Measurements from ENCODE around the gene TCHHL1.

TCHHL1 gene

GRCh38 chr1:152036267-152037216, 52.3 kb downstream of the TCHHL1 start, which contains the start of gene S100A11:
S100A11 (minus strand) TSS chr1:152037004; CDS start chr1:152036915, 89 bp downstream.
- DNase-seq: peak; percentile 72 to 73

DNA sequence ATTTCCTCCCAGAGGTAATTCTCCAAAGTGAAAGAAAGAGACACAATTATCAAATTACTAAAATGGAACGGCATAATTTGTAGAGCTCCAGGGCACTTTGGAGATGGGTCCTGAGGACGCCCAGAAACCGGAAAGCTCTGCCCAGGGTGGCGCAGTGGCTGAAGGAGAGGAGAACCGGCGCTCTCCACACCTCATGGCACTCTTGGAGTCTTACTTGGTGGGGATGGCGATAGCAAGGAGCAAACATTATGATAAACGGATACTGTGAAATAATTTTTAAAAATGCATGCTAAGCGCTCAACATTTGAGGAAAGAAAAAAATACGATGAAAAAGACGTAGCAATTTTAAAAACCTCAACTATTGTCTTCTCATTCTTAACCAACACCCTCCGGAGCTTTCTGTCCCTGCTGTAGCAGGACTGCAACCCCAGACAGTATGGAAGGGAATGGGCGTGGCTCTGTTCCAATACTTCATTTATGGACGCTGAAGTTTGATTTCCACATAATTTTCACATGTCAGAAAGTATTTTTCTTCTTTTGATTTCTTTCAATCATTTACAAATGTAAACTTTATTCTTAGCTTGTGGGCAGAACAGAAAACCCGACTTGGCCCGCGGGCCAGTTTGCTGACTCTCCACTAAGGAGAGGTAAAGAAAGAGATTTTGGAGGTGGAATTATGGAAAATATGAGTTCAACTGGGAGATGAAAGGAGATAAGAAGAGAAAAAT, 53.2 kb downstream of the TCHHL1 start:
- DNase-seq: peak in 1 of 2 donors; percentile 44

- peak; percentile 72 to 83 for DNase-seq
Observed at GRCh38 chr1:152034654-152035538, 54.0 kb downstream of the TCHHL1 start.

DNA sequence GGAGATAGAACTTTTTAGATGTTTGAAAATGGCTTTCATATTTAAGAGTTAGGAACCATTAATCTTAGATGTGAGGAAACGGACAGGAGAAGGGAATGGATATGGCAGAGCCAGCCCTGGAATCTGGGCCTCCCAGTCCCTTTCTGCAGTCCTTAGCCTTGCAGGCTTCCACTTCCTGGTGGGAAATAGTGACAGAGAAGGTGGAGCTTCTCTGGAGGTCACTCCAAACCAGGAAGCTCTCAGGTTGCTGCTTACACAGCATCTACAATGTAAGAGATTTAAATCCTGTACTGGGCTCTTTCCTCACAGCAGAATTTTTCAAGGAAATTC, 54.6 kb downstream of the TCHHL1 start:
- DNase-seq: no peak
